GM19463 (cell line): ENCODE data around the gene TBCD.
"Not testable (repeated sequence)": the region's sequence is repeated elsewhere in the genome, so short reads cannot be mapped to it uniquely, and the experiment has no call there.

Source experiments
- ATAC-seq: cut with Tn5 transposase; IDR thresholded peaks from one replicate; pipeline ENCODE4 v1.9.1; 2021; ENCODE audit warnings: mild to moderate bottlenecking, moderate library complexity; ENCODE audit not compliant: unreplicated experiment

The TBCD gene

GRCh38 chr17:82984249-82984617, 232.4 kb downstream of the TBCD start:
- ATAC-seq, result not testable (repeated sequence)

GRCh38 chr17:82984751-82985427, 233.0 kb downstream of the TBCD start:
- ATAC-seq, result no peak

GRCh38 chr17:82985428-82985805, 233.6 kb downstream of the TBCD start:
- ATAC-seq, result no peak

- ATAC-seq, result no peak
These were observed 234.1 kb downstream of the TBCD start for GRCh38 chr17:82985973-82986372.

- ATAC-seq, result not testable (repeated sequence)
These were observed 237.2 kb downstream of the TBCD start for GRCh38 chr17:82989051-82989450.

- no peak for ATAC-seq
These were observed 238.0 kb downstream of the TBCD start for GRCh38 chr17:82989881-82990280.

- ATAC-seq, result no peak
These were observed 241.1 kb downstream of the TBCD start for GRCh38 chr17:82993005-82993404.
